A549 treated with Mapracorat at 1 μM for 4 hours (cell line): ENCODE measurements around the gene CAMK2D. TPM values are rescaled to one million over a fixed set of nuclear protein-coding genes. Genes with fewer than 3 reads are reported as not detected.

Experiments used
- total RNA-seq: library from RNA; stranded (reverse); fragments of 200-300 nt; extraction: Qiagen RNA extraction; gene quantifications from 5 replicates; pipeline ENCODE4 v1.2.3, GENCODE V29; 2022

The CAMK2D gene
- 12.6 to 16.6 TPM (median 15.8 TPM) in 5 replicates for total RNA-seq

DNA sequence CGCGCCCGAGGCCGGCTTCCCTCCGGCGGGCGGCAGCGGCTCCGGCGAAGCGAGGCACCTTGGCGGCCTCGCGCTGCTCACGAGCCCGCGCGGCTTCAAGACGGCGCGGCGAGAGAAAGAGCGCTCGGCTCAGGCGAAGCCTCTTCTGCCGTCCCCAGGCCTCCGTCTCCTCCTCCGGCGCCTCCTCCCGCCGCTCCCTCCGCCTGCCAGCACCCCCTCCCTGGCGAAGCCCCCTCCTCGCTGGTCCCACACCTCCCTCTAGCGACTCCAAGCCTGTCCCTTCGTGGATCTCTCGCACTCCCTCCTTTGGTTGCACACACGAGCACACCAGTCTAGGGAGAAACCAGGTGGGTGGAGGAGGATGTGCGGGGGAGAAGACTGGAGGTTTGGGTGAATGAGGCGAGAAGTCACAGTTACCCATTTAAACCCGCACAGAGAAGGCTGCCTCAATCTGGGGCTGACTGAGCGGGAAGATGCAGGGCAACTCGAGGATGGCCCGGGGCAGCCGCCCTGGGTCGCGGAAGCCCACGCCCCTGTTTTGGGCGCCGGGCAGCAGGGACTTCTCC, at the start of gene CAMK2D:
TSS of gene CAMK2D (minus strand) at position 119 of the 566 bp plus-strand sequence. CDS start 670 bp downstream, outside the sequence.

Other genes with a start within 250 kb of the CAMK2D start
- gene ARSJ, start 217.9 kb upstream of the CAMK2D start, total RNA-seq = 3.8 to 4.7 TPM (median 4.5 TPM) in 5 replicates